C4-2B (cell line): ENCODE measurements around the gene BTN1A1.
"Not testable (repeated sequence)": the region's sequence is repeated elsewhere in the genome, so short reads cannot be mapped to it uniquely, and the experiment has no call there.

ENCODE experiments used
- H3K27ac ChIP-seq: fragments of 450-650 bp; 2 replicates; pipeline ENCODE4 v1.5.1; 2017
- CTCF ChIP-seq: fragments of 450-650 bp; conservative IDR thresholded peaks from 2 replicates; pipeline ENCODE4 v1.5.1; 2017; ENCODE audit warnings: mild to moderate bottlenecking
- ZFX ChIP-seq: fragments of 450-650 bp; IDR thresholded peaks from 2 replicates; pipeline ENCODE4 v1.6.1; 2017

Gene BTN1A1

GRCh38 chr6:26459023-26459810 lies 40.9 kb upstream of the BTN1A1 start:
- H3K27ac ChIP-seq = no peak overlapping the region
- TF ChIP-seq CTCF (no peak), ZFX (no peak)

- H3K27ac ChIP-seq = not testable (repeated sequence)
These were observed 38.8 kb upstream of the BTN1A1 start for GRCh38 chr6:26461353-26461752.

- TF ChIP-seq CTCF = no peak
- no peak for TF ChIP-seq ZFX
- no peak overlapping the region for H3K27ac ChIP-seq
These were observed 36.1 kb upstream of the BTN1A1 start for GRCh38 chr6:26464014-26464413.

- H3K27ac ChIP-seq = no peak overlapping the region
- no peak for TF ChIP-seq ZFX
- no peak for TF ChIP-seq CTCF
These were observed 35.5 kb upstream of the BTN1A1 start for GRCh38 chr6:26464416-26465131.

- no peak overlapping the region for H3K27ac ChIP-seq
- TF ChIP-seq ZFX (no peak), CTCF (no peak)
These were observed 34.3 kb upstream of the BTN1A1 start for GRCh38 chr6:26465776-26466175.

- no peak overlapping the region for H3K27ac ChIP-seq
- TF ChIP-seq CTCF = no peak
- TF ChIP-seq ZFX = no peak
These were observed 31.3 kb upstream of the BTN1A1 start for GRCh38 chr6:26468829-26469228.

GRCh38 chr6:26470643-26471042 lies 29.5 kb upstream of the BTN1A1 start:
- H3K27ac ChIP-seq = no peak overlapping the region
- no peak for TF ChIP-seq ZFX
- no peak for TF ChIP-seq CTCF

GRCh38 chr6:26471970-26472369 lies 28.1 kb upstream of the BTN1A1 start:
- H3K27ac ChIP-seq = no peak overlapping the region
- no peak for TF ChIP-seq CTCF
- TF ChIP-seq ZFX = no peak
